ENCODE data around the gene POU4F3.

DNA sequence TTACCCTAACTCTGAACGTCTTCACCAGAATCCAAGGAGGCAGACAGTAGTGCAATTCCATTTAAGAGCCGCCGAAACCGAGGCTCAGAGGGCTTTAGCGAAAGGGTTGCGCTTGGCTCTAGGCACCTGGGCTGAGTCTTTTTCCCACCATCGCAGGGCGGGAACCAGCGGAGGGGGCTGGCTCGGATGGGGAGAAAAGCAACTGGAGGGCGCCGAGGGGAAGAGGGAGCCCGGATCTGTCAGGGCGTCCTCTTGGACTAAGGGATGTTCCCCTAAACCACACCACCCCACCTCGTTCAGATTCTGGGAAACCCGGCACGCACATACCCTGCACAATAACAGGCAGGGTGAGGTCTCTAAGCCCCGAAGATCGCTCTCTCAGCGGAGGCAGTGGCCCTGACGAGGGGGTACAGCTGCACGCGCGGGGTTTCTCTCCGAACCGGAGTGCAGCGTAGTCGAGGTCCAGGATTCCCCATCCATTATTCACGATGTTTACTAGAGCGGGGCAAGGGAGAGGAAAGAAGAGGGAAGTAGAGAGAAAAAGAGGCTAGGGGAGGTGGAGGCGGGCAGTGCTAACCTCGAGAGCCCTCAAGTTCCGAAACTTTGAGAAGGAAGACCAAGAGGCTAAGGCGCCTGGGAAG lies 1.3 kb upstream of the POU4F3 start:
- TF ChIP-seq, protein P1, sequence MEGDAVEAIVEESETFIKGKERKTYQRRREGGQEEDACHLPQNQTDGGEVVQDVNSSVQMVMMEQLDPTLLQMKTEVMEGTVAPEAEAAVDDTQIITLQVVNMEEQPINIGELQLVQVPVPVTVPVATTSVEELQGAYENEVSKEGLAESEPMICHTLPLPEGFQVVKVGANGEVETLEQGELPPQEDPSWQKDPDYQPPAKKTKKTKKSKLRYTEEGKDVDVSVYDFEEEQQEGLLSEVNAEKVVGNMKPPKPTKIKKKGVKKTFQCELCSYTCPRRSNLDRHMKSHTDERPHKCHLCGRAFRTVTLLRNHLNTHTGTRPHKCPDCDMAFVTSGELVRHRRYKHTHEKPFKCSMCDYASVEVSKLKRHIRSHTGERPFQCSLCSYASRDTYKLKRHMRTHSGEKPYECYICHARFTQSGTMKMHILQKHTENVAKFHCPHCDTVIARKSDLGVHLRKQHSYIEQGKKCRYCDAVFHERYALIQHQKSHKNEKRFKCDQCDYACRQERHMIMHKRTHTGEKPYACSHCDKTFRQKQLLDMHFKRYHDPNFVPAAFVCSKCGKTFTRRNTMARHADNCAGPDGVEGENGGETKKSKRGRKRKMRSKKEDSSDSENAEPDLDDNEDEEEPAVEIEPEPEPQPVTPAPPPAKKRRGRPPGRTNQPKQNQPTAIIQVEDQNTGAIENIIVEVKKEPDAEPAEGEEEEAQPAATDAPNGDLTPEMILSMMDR (conservative IDR thresholded peaks at IDR 0.05; ENCODE audit: low read depth, low read length) = no peak
- TF ChIP-seq, protein P2, sequence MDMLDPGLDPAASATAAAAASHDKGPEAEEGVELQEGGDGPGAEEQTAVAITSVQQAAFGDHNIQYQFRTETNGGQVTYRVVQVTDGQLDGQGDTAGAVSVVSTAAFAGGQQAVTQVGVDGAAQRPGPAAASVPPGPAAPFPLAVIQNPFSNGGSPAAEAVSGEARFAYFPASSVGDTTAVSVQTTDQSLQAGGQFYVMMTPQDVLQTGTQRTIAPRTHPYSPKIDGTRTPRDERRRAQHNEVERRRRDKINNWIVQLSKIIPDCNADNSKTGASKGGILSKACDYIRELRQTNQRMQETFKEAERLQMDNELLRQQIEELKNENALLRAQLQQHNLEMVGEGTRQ (IDR thresholded peaks at IDR 0.05; ENCODE audit: low read depth, low read length) = no peak
- TF ChIP-seq MAFK (IDR thresholded peaks at IDR 0.05; ENCODE audit: low read depth, low read length) (no peak), MAZ (IDR thresholded peaks at IDR 0.05; ENCODE audit: borderline replicate concordance, low read depth, low read length) (no peak)

Measured in IMR-90 (cell line).